Right atrium auricular region (tissue), 2 donors: ENCODE results near the gene URB1. TPM values are rescaled to one million over a fixed set of nuclear protein-coding genes. Genes with fewer than 3 reads are reported as not detected.
A peak's percentile ranks its signal among the peaks of the same experiment; 100 is the strongest.
"Not testable (repeated sequence)": the region's sequence is repeated elsewhere in the genome, so short reads cannot be mapped to it uniquely, and the experiment has no call there.

ENCODE experiments used
- DNase-seq: peaks from one replicate; pipeline ENCODE4 v3.0.0-alpha.2; 2019; ENCODE audit warnings: low spot score
- H3K27ac ChIP-seq, 2 donors: fragments of 200-600 bp; sonication (generic); 1 replicate in 1 of 2; 2 replicates in 1 of 2; pipeline ENCODE4 v1.5.1; 2016 to 2019
- H3K27me3 ChIP-seq, 2 donors: fragments of 200-600 bp; sonication (generic); one replicate each; pipeline versions ENCODE4 v1.5.1 to v1.6.0; 2017 to 2019
- H3K36me3 ChIP-seq: fragments of 200-600 bp; sonication (generic); one replicate; pipeline ENCODE4 v1.5.1; 2016
- H3K4me1 ChIP-seq, 2 donors: fragments of 200-600 bp; sonication (generic); one replicate each; pipeline versions ENCODE4 v1.5.1 to v1.6.0; 2017 to 2019
- H3K4me3 ChIP-seq, 2 donors: fragments of 200-600 bp; sonication (generic); 1 replicate in 1 of 2; 2 replicates in 1 of 2; pipeline ENCODE4 v1.5.1; 2017 to 2019; ENCODE audit warnings: mild to moderate bottlenecking in 1 of 2, moderate library complexity in 1 of 2
- H3K9me3 ChIP-seq, 2 donors: fragments of 200-600 bp; sonication (generic); one replicate each; pipeline ENCODE4 v1.5.1; 2019
- CTCF ChIP-seq, 2 donors: fragments of 200-600 bp; sonication (generic); IDR thresholded peaks; one replicate each; pipeline ENCODE4 v1.5.1; 2019; ENCODE audit warnings: antibody characterized with exemption in 2 of 2
- total RNA-seq, 2 donors: library from RNA; depleted of rRNA; stranded (reverse); fragments of >200 nt; gene quantifications; one replicate each; pipeline ENCODE4 v1.1.0, GENCODE V29; 2016

URB1 gene
- total RNA-seq, 2 donors from 2014 or later = 8.6 to 12.2 TPM

GRCh38 chr21:32311621-32312020, 81.2 kb downstream of the URB1 start:
- Histone ChIP-seq H3K27ac (no peak overlapping the region), H3K27me3 (no peaks in the 10 kb centered on the region), H3K4me3 (no peak overlapping the region), H3K9me3 (no peaks in the 10 kb centered on the region), H3K36me3 (peaks cover 26% of the 10 kb centered on the region), H3K4me1 (no peaks in the 10 kb centered on the region)
- peak; percentile 42 for DNase-seq
- no peak for TF ChIP-seq CTCF (IDR thresholded peaks at IDR 0.05)

- H3K36me3 ChIP-seq = peaks cover 19% of the 10 kb centered on the region
- not testable (repeated sequence) for H3K27ac ChIP-seq, H3K27me3 ChIP-seq, H3K4me1 ChIP-seq, H3K9me3 ChIP-seq, DNase-seq, H3K4me3 ChIP-seq
Measured at GRCh38 chr21:32310976-32311375, 81.8 kb downstream of the URB1 start.

- peak; percentile 36 for DNase-seq
- Histone ChIP-seq H3K27me3 (no peaks in the 10 kb centered on the region), H3K27ac (no peak overlapping the region), H3K4me1 (no peaks in the 10 kb centered on the region), H3K36me3 (peaks cover 11% of the 10 kb centered on the region), H3K4me3 (no peak overlapping the region), H3K9me3 (no peaks in the 10 kb centered on the region)
- no peak for TF ChIP-seq CTCF (IDR thresholded peaks at IDR 0.05)
Measured at GRCh38 chr21:32309906-32310460, 82.8 kb downstream of the URB1 start.

- no peak overlapping the region for H3K27ac ChIP-seq
- TF ChIP-seq CTCF (IDR thresholded peaks at IDR 0.05) = no peak
- H3K4me3 ChIP-seq = no peak overlapping the region
- peaks cover 11% of the 10 kb centered on the region for H3K36me3 ChIP-seq
- peak; percentile 50 for DNase-seq
- no peaks in the 10 kb centered on the region for H3K27me3 ChIP-seq
- H3K9me3 ChIP-seq = no peaks in the 10 kb centered on the region
- H3K4me1 ChIP-seq = no peaks in the 10 kb centered on the region
Measured at GRCh38 chr21:32308696-32309095, 84.1 kb downstream of the URB1 start.

GRCh38 chr21:32307706-32308105, 85.1 kb downstream of the URB1 start:
- H3K36me3 ChIP-seq = peaks cover 2% of the 10 kb centered on the region
- no peaks in the 10 kb centered on the region for H3K9me3 ChIP-seq
- no peak for TF ChIP-seq CTCF (IDR thresholded peaks at IDR 0.05)
- H3K4me1 ChIP-seq = no peaks in the 10 kb centered on the region
- DNase-seq = peak; percentile 13
- no peak overlapping the region for H3K4me3 ChIP-seq
- no peak overlapping the region for H3K27ac ChIP-seq
- no peaks in the 10 kb centered on the region for H3K27me3 ChIP-seq

- peak; percentile 28 for DNase-seq
- no peak overlapping the region for H3K27ac ChIP-seq
Measured at GRCh38 chr21:32306021-32306780, 86.6 kb downstream of the URB1 start.

More at GRCh38 chr21:32306021-32306780, 86.6 kb downstream of the URB1 start:
- Histone ChIP-seq H3K4me3 (no peak overlapping the region), H3K27me3 (no peaks in the 10 kb centered on the region), H3K36me3 (no peaks in the 10 kb centered on the region), H3K4me1 (no peaks in the 10 kb centered on the region), H3K9me3 (no peaks in the 10 kb centered on the region)
- TF ChIP-seq CTCF (IDR thresholded peaks at IDR 0.05) = peak in 1 of 2 donors; percentile 50
